ENCODE data around the gene GRIK4.

DNA sequence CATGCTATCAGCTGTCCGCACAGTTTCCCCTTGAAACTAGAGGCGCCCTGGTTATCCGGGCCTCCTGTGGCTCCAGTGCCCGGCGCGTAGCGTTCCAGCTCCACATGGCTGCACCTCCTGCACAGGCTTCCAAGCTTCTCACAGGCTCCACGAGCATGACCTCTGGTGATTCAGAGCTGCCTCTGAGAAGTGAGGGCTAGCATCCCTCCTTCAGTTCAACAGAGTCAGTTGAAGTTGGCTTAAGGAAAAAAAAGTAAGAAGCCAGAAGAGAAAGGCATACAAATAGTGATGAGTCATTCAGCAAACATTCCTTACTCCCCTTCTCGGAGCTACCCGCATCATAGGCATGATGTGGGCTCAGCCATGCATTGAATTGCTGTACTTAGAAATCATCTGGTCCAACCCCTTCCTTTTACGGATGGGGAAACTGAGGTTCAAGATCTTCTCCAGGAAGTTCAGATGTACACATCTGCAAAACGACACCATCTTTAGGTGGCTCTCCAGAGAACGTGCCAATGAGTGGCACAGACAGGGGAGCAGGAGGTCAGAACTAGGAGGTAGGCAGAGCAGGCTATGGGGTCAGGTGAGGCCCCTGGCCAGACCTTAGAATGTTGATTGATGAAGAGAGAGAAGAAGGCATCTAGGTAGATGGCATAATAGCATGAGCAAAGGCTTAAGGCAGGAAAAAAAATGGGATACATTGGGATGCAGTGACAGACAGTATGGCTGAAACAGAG is 296.0 kb downstream of the GRIK4 start:
- TF ChIP-seq CTCF (IDR thresholded peaks at IDR 0.05): no peak
- TF ChIP-seq EP300 (IDR thresholded peaks at IDR 0.05): no peak
- no peak for TF ChIP-seq POLR2AphosphoS5 (IDR thresholded peaks at IDR 0.05)
